SU-DHL-6 (cell line): ENCODE results near the gene MUC6.

Source experiments
- H2AFZ ChIP-seq: fragments of 200-600 bp; sonication (generic); 2 replicates; pipeline ENCODE4 v1.6.1; 2014; ENCODE audit warnings: low read depth, mild to moderate bottlenecking, moderate library complexity, mixed read lengths, antibody characterized with exemption, low read length; ENCODE audit not compliant: severe bottlenecking
- H3F3A ChIP-seq: fragments of 200-600 bp; shearing (Covaris generic); 2 replicates; pipeline ENCODE4 v1.6.0; 2016; ENCODE audit warnings: antibody characterized with exemption, mild to moderate bottlenecking; ENCODE audit not compliant: insufficient read depth
- H3K27ac ChIP-seq: fragments of 200-600 bp; sonication (generic); 2 replicates; pipeline ENCODE4 v1.5.1; 2016; ENCODE audit warnings: low read depth, mild to moderate bottlenecking, low read length, moderate library complexity, mixed read lengths
- H3K27me3 ChIP-seq: fragments of 200-600 bp; sonication (generic), shearing (Covaris generic); 2 replicates; pipeline ENCODE4 v1.6.0; 2014; ENCODE audit warnings: mild to moderate bottlenecking, low read length
- H3K36me3 ChIP-seq: fragments of 200-600 bp; sonication (generic); 2 replicates; pipeline ENCODE4 v1.6.1; 2014; ENCODE audit warnings: mild to moderate bottlenecking, low read length, mixed read lengths
- H3K4me2 ChIP-seq: fragments of 300-600, 200-600 bp; shearing (Covaris generic), sonication (generic); 2 replicates; pipeline ENCODE4 v1.6.0; 2014; ENCODE audit warnings: low read length, low read depth, mild to moderate bottlenecking; ENCODE audit not compliant: poor library complexity, severe bottlenecking
- H3K4me3 ChIP-seq: fragments of 200-600 bp; sonication (generic); 2 replicates; pipeline ENCODE4 v1.5.1; 2014; ENCODE audit warnings: antibody characterized with exemption, low read length, mild to moderate bottlenecking, mixed read lengths; ENCODE audit not compliant: insufficient read depth, poor library complexity, severe bottlenecking
- H3K79me2 ChIP-seq: fragments of 200-600 bp; sonication (generic); 2 replicates; pipeline ENCODE4 v1.6.1; 2014; ENCODE audit warnings: mild to moderate bottlenecking, low read length, moderate library complexity; ENCODE audit not compliant: insufficient read depth
- H3K9ac ChIP-seq: fragments of 200-600 bp; sonication (generic); 2 replicates; pipeline ENCODE4 v1.7.0; 2014; ENCODE audit warnings: mild to moderate bottlenecking, low read length
- H3K9me2 ChIP-seq: fragments of 200-600 bp; sonication (generic); replicated peaks from 2 replicates; pipeline ENCODE4 v1.6.1; 2014; ENCODE audit warnings: low read length; ENCODE audit not compliant: insufficient read depth
- H3K9me3 ChIP-seq: fragments of 200-600 bp; sonication (generic); 2 replicates; pipeline ENCODE4 v1.6.1; 2014; ENCODE audit warnings: low read length, mixed read lengths; ENCODE audit not compliant: insufficient read depth
- H4K20me1 ChIP-seq: fragments of 200-600 bp; sonication (generic); 2 replicates; pipeline ENCODE4 v1.6.1; 2014; ENCODE audit warnings: low read depth, mild to moderate bottlenecking, antibody characterized with exemption, low read length, moderate library complexity, mixed read lengths
- CTCF ChIP-seq: fragments of 200-600 bp; sonication (generic); IDR thresholded peaks from one replicate; pipeline ENCODE4 v1.5.1; 2017; ENCODE audit warnings: antibody characterized with exemption, mild to moderate bottlenecking, low read length, moderate library complexity; ENCODE audit not compliant: insufficient read depth, poor library complexity, severe bottlenecking
- EZH2phosphoT487 ChIP-seq: fragments of 200-600 bp; sonication (generic), shearing (Covaris generic); conservative IDR thresholded peaks from 2 replicates; pipeline ENCODE4 v1.6.1; 2018; ENCODE audit warnings: mild to moderate bottlenecking, antibody characterized with exemption, low read length, moderate library complexity, mixed read lengths

Gene MUC6

GRCh38 chr11:1077033-1077416, 40.5 kb upstream of the MUC6 start:
- H3K9me3 ChIP-seq = no peaks in the 10 kb centered on the region
- no peak overlapping the region for H3K27ac ChIP-seq
- H4K20me1 ChIP-seq = no peaks in the 10 kb centered on the region
- H3K79me2 ChIP-seq = no peaks in the 10 kb centered on the region
- no peaks in the 10 kb centered on the region for H3K36me3 ChIP-seq
- H3K4me2 ChIP-seq = no peak overlapping the region
- H3K9ac ChIP-seq = no peak overlapping the region
- H3F3A ChIP-seq = no peaks in the 10 kb centered on the region
- no peaks in the 10 kb centered on the region for H3K27me3 ChIP-seq
- TF ChIP-seq CTCF (no peak), EZH2phosphoT487 (no peak)
- H2AFZ ChIP-seq = no peak overlapping the region
- no peaks in the 10 kb centered on the region for H3K9me2 ChIP-seq
- H3K4me3 ChIP-seq = no peak overlapping the region

GRCh38 chr11:1076061-1076665, 39.6 kb upstream of the MUC6 start:
- TF ChIP-seq CTCF (no peak), EZH2phosphoT487 (no peak)
- H3K36me3 ChIP-seq = no peaks in the 10 kb centered on the region
- no peaks in the 10 kb centered on the region for H3F3A ChIP-seq
- no peaks in the 10 kb centered on the region for H4K20me1 ChIP-seq
- H3K4me3 ChIP-seq = no peak overlapping the region
- H3K9me3 ChIP-seq = no peaks in the 10 kb centered on the region
- H3K9ac ChIP-seq = no peak overlapping the region
- no peaks in the 10 kb centered on the region for H3K79me2 ChIP-seq
- H2AFZ ChIP-seq = no peak overlapping the region
- H3K4me2 ChIP-seq = no peak overlapping the region
- H3K27me3 ChIP-seq = no peaks in the 10 kb centered on the region
- no peak overlapping the region for H3K27ac ChIP-seq
- no peaks in the 10 kb centered on the region for H3K9me2 ChIP-seq

- TF ChIP-seq EZH2phosphoT487 (no peak), CTCF (no peak)
- no peaks in the 10 kb centered on the region for H4K20me1 ChIP-seq
- no peak overlapping the region for H3K27ac ChIP-seq
- H3K79me2 ChIP-seq = no peaks in the 10 kb centered on the region
- H3K27me3 ChIP-seq = no peaks in the 10 kb centered on the region
- no peaks in the 10 kb centered on the region for H3F3A ChIP-seq
- H2AFZ ChIP-seq = no peak overlapping the region
- H3K9me2 ChIP-seq = no peaks in the 10 kb centered on the region
- H3K4me2 ChIP-seq = no peak overlapping the region
- no peaks in the 10 kb centered on the region for H3K36me3 ChIP-seq
- no peak overlapping the region for H3K4me3 ChIP-seq
- H3K9ac ChIP-seq = no peak overlapping the region
- H3K9me3 ChIP-seq = no peaks in the 10 kb centered on the region
Measured at GRCh38 chr11:1075341-1075911, 38.9 kb upstream of the MUC6 start.
